NCI-H526 treated with DMSO at 0.1 percent for 48 hours (cell line): ENCODE data around the gene DNPH1.
A peak's percentile ranks its signal among the peaks of the same experiment; 100 is the strongest.

Experiments used
- DNase-seq: peaks from one replicate; lab custom pipeline; 2025; lab: John Stamatoyannopoulos, UW

DNPH1 gene, protein sequence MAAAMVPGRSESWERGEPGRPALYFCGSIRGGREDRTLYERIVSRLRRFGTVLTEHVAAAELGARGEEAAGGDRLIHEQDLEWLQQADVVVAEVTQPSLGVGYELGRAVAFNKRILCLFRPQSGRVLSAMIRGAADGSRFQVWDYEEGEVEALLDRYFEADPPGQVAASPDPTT

DNA sequence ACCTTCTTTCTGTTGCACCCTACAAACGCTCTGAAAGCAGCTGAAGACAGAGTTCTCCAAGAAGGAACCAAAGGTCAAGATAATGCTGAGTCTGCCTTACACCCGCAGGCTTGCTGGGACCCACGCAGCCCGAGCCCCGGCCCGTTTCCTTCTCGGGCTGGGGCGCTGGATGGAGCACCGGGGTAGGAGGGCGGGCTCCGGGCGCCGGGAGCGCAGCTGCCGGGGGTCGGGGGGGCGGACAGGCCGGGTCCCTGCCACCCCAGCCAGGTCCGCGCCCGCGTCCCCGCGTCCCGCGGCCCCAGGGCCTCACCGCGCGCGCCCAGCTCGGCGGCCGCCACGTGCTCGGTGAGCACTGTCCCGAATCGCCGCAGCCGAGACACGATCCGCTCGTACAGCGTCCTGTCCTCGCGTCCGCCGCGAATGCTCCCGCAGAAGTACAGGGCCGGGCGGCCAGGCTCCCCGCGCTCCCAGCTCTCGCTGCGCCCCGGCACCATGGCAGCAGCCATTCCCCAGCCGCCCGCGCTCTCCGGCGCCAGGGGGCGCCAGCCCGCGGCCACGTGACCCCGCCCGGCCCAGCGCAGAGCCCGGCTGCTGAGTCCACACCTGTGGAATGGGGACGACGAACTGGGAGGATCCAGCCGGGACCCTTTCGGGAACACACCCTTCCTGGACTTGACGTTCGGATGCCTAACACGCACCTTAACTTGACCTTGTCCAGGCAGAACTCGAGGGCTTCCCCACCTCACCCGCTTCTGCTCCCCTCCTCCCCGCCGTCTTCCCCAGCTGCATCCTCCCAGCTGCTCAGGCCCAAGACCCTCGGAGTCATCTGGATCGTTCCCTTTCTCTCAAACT, at the start of gene DNPH1:
Gene DNPH1, minus strand, starts transcription at position 531 of the 852 bp plus-strand sequence. Its CDS starts 25 bp downstream, at position 506.
- DNase-seq: peak; percentile 36

DNA sequence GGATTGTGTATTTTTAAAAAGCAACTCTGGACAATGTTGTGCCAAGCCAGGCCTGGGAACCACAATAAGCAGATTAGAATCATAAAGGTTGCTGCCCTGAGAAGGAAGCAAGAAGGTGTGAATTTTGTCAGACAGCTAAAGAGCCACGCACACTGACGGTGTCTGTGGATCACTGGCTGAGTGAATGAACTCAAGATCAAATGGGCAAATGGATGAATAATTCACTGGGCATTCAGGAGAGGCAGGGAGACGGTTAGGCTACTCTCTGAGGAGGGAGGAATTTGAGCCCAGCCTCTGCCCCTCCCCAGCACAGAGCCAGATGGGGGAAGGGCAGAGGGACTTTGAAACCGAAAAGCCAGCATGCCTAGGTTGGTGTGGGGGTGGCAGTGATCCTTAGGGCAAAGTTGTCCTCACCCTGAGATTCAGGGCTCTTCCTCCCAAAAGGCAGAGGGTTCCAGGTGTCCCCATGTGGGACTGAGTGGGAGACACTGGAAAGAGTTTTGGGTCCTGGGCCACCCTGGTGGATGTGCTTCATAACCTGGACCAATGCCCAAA, 49.3 kb upstream of the DNPH1 start:
- DNase-seq: no peak

DNA sequence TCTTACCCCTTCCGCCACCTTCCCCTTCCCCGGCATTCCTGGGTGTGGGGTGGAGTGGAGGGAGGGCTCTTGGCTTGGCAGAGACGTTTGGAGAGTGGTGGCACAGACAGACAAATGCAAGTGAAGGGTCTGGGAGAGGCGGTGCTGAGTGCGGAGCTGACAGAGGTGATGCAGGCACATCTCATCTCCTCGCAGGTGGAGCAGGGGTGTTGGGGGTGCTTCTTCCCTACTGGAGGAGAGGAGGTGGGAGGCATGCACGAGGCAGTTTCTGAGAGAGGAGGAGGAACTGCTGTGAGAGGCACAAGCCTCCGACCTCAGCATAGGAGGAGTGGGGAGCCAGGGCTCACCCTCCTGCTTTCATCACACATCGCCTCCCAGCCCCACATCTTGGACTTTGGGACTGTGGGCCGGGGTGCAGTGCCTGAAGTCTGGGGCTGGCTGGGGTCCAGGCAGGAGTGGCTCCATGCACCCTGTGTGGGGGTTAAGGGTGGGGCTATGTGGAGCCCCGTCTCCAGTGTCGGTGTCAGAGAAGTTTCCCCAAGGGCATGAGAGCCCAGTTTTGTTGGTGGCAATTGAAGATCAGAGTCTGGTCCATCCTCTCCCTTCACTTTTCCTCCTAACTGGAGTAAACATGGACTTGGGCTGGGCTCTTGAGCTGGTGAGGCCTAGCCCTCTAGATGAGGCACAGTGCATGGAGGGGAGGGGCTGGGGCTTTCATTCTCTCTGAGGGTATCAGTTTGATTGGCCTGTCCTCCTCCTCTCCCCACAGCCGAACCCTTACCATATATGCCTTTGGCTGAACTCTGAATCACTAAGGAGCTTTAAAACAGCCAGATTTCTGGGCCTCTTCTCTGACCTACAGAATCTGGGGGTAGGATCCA, 48.6 kb upstream of the DNPH1 start:
- DNase-seq: no peak

DNA sequence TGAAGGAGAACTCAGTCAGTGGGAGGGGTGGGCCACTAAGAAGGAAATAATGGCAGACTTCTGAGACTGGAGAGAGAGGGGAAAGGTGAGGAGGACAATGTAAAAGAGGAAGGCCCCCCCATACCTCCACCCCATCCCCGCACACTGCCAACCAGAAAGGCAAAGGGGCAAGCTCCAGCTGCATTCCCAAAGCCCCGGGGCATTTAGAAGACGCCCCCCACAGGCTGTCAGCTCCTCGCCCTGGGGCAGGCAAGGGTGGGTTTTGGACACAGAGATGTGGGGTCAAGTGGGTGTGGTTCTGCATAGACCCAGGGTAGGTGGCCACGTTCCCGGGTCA, 48.0 kb upstream of the DNPH1 start:
- DNase-seq: no peak

DNA sequence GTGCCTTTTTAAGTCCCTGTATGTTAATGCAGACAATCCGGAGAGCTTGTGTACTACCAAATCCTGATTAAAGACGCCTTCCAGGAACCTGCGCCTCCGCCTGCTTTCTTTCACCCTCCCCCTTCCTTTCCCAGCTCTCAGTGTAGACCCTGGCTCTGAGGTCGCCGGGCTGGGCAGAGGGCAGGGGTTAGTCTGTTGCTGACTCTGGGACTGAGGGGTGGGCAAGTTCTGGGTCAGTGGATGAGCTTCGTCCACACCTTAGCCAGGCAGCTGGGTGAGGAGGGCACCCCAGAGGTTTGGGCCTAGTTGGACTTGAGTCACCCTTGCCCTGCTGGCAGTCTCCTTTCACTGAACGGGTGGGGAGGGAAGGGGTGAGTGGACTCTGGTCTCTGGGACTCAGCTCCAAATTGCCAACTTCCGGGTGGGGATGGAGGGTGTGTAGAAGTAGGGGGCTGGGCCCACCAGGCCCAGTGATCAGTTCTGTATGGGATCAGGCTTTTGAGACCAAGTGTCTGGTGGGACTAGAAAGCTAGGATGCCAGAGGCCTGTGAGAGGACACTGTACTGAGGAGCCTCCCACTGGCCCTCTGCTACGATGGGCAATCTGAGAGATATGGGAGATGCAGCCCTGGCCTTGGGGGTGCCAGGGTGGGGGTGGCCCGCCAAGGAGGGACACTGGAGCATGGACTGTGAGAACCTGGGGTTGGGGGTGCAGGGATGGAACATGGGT, 47.5 kb upstream of the DNPH1 start:
- no peak for DNase-seq

DNA sequence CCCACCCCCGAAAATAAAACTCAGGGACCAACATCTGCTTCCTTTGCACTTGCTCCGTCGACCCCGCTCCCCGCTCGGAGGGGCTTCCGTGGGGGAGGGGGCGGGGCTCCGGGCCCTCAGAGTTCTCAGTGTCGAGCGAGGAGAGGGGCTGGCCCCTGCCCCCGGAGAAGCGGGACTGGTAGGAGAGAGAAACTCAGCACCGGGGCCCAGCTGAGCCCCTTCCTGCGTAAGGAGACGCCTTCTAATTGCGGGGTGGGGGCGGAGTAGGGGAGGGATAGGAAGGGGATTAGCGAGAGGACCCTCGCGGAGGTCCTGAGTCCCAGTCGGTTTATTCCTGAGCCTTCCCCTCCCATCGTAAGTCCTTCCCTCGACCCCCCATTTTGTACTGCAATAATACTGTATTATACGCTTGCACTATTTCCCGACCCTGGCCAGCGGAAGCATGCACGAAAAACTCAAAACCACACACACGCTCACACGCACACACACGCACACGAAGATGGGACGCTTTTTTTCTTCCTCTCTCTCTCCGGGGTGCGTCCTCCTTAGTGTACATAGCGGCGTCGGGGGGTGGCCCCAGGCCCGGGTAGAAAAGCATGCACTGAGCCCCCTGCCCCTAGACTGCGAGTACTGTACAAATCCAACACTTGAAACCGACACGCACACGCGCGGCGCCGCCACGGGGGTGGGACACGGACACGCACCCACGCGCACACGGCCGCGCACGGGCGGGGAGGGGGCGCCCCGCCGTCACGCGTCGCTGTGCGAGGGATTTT, 46.7 kb upstream of the DNPH1 start:
- DNase-seq: no peak

DNA sequence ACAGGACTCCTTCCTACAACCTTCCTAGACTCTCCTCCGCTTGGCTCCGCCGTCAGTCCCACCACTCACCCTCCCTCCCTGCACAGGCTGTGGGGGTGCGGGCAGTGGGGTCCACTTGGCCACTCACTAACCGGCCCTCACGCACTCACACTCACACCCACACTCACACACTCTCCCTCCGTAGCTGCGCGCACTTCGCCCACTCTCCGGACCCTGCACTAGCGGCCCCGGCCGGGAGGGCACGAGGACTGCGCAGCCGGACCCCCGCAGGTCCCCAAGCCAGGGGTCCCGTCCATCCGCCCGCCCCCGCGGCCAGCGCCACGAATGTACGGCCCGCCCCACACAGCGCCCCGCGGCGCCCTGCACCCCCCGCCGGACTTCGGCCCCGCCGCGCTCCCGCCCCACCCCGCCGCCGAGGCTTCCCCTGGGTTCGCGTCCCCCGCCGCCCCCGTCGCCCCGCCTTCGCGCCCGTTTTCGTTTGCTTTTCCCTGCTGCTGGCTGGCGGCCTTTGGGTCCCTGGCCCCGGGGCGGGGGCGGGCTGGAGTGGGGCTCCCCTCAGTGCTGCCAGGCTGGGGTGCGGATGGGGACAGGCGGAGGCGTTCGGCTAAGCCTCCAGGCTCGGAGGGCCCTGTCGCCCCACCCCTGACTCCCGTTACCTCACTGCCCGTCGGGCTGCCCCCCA, 45.8 kb upstream of the DNPH1 start:
- DNase-seq: no peak

DNA sequence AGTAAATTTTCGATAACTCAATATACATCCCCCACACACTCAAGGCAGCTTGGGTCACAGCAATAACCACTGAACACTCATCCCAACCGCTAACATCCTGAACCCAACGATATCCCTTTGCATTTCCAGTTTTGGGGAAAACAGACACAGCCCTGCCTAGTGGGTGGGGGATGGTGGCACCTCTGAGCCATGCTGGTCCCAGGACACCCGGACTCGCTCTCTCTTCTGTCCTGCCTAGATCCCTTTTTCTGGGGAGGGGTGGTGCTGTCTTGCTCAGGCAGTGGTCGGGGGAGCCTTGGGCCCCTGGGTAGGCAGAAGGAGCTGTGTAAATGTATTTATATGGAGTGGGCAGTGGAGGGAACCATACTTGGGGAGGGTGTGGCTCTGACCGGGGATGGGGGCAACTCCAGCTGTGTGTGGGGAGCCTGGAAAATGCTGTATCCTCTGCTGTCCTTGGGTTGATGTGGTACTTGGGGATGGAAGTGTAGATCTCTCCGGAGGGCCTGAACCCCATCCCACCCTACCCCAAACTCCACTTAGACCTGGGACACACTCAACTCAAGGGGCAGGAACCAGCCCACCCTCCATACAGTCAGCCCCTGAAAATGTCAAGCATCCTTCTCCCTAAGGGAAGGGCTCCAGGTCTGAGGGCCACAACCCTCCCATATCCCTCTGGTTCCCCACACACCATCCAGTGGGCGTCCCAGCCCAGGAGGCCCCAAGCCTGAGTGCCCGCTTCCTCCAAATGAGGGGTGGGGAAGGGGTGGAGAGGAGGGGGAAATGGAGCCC, 45.0 kb upstream of the DNPH1 start:
- no peak for DNase-seq

DNA sequence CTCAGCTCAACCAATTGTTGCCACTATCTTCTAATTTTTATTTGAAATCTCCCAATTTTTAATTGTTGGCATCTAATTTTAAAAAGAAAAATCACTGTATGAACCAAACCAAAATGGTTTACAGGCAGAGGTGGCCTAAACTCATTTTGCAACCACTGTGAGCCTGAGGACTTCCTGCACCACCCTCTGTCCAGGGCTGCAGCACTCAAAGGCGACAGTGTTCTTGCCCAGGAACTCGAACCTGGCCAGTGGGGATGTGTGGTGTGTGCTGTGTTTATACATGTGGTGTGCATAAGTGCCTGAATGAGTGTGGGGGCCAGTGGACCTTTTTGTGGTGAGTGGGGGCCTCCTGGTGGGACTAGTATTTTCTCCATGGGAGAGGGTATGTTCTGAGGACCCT, 44.4 kb upstream of the DNPH1 start:
- no peak for DNase-seq

DNA sequence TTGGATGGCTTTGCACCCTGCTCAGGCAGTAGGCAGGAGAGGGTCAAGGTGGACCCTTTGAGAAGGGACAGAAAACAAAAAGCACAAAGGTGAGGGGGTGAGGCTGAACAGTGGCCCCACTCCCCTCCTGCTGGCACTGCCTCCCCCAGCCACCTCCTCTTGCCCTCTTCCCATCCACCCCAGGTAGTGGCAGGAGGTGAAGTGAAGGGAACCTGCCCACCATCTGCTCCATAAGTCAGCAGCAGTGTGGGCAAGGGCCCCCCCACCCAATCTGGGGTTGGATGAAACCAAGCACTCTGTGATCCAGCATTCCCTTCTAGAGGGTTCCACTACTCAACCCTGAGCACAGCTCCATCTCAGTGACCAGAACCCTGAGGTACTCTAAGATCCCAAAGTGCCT, 42.7 kb upstream of the DNPH1 start:
- no peak for DNase-seq

DNA sequence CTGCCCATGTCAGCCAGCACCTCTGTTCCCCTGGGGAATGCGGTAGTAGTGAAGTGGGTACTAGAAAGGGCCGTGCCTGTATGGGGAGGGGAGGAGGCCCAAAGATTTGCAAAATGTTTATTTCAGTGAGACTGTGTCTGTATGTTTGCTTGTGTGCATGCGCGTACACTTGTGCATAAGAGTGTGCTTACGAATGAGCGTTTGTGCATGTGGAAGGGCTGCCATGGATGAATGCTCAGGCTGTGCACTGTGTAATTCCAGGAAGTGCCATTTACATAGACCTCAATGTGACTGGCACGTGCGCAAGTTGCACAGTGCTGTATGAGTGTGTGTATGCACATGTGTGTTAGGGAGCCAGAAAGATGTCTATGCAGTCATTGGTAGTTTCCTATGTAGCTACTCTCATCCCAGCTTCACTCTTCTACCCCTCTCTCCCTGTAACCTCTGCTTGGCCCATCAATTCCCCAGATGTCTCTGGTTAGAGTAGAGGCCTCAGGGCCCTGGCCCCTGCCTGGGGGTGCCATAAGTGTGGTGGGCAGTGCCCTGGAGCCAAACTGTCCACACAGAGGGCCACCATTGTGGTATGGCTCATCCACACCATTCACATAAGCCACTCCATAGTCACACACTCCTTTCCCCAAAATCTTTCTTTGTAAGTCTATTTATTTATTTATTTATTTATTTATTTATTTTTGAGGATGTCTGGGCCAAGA, 42.0 kb upstream of the DNPH1 start:
- DNase-seq: peak; percentile 9

DNA sequence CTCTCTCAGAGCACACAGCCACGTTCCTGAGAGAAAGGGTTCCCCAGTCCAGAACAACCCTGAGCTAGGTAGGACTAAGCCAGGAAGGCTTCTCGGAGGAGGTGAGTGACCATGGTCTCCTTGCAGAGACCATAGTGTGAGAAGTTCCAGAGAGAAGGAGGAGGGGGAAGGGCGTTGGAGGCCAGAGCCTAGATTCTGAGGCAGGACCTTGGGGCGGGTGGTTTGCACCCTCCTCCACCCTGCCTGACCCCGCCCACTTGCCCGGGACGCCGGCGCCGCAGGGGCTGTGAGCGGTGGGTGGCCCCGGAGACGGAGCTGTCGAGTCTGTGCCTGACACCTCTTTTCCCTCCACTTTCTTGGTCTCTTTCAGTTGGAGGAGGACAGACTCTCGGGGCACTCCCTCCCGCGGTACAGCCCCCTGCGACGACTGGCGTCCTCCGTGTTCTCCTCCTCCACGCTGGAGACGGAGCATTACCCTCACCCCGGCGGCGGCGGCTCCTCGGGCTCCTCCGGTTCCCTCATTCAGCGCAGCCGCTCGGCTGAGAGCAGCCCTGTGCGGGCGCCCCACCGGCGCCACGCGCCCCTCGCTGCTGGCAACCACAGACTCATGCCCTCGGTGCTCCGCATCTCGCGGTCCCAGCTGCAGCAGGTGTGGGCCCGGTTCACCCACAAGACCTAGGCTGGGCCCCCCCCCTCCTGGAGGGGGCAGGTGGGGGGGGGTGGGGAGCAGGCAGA, 40.2 kb upstream of the DNPH1 start:
- no peak for DNase-seq

DNA sequence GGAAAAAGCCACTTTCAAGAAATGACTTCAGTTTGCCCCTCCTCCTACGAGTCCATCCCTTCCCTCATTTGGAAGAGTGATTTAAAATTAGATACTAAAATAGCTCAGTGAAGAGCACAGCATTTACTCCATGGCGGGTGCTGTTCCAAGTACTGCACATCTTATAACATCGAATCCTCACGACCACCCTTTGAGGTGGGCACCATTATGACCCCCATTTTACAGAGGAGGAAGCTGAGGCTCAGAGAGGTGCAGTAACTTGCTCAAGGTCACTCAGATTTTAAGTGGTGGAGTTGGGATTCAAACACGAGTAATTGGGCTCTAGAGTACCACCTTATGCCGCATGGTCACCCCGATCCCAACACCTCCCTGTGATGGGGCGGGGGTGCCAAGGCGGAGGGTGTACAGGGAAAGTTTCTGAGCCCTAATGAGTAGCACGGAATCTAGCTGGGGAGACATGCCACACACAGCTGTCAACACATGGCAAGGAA, 39.5 kb upstream of the DNPH1 start:
- DNase-seq: no peak

DNA sequence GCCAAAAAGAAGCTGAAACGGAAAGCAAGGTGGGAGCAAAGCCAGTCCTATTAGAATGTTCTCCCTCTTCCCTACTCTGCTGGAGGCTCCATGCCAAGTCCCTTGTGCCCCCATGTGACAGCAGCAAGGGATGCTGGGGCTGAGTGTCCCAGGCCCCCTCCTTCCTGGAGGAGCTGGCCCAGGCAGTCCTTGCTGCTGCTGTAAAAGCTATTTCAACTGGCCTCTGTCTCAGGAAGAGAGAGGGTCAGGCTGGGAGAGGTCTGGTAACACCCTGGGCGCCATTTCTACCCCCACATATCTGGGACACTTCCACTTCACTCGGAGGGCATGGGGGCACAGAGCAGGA, 39.0 kb upstream of the DNPH1 start:
- DNase-seq: no peak

DNA sequence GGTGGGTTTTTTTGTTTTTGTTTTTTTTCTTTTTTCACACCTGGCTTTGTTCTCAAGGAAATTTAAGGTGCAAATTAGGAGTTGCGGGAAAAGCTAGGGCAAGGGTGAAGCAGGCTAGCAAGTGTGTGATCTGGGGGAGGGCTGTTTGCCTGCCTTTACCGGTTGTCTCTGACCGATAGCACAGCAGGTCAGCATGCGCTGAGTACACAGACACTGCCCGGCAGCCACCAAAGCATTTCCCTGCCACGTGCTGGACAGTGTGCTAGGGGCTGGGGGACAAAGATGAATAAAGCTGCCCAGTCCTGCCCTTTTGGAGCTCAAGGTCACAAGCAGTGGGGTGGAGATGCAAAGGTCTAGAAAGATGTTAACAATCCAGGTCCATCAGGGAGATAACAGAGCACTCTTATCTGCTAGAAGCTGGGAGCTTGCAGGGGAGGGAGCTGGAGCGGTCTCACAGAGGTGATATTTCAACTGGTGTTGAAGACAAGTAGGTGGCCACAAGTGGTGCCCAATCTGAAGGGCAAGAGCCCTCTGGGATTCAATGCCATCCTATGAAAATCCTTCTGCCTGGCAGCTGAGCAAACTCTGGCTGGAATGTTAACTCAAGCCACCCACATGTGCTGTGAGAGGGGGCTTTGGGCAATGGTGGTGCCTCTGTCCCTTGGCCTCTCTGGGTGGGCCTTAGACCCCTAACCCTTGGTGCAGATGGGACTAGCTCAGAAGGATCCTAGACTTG, 38.5 kb upstream of the DNPH1 start:
- DNase-seq: no peak

DNA sequence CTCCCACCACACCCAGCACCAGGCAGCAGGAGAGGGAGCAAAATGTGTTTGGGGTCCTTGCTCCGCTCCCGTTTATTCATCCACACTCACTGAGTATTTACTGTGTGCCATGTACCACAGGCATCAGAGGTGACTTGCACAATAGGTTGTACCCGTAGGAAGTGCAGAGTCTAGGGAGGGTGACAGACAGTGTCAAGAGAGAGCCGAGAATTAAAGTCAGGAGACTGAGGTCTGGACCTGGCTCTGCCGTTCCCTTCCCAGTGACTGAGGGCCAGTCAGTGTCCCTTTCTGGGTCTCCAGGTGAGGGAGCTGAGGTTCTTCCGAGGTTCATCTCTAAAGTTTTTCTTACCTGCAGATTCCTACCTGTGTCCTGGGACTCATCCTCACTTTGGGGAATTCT, 36.3 kb upstream of the DNPH1 start:
- no peak for DNase-seq

DNA sequence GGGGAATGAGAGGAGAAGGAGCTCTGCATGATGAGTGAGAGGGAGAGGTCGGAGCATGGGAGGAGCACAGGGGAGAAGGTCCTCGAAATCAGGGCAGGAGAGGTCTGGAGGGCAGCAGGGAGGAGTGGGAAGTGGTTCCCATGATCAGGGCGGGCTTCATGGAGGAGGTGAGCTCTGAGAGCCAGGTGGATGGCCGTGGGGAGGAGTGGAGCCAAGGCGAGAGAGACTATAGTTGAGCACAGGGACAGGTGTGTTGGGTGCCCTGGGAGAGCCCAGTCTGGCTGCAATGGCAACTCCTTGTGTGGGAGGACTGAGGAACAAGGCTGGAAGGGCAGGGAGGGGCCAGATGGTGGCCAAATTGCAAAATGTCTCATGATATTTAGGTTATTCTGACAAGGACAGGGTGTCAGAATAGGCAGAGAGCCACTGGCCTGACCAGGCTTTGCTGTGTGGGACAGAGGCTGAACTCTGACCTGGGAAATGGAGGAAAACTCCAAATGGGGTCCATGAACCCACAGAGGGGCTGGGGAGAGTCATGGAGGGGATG, 35.4 kb upstream of the DNPH1 start:
- no peak for DNase-seq
